ENCODE measurements around the gene FAM72D.
A peak's percentile ranks its signal among the peaks of the same experiment; 100 is the strongest.
"Not testable (repeated sequence)": the region's sequence is repeated elsewhere in the genome, so short reads cannot be mapped to it uniquely, and the experiment has no call there.

The FAM72D gene

DNA sequence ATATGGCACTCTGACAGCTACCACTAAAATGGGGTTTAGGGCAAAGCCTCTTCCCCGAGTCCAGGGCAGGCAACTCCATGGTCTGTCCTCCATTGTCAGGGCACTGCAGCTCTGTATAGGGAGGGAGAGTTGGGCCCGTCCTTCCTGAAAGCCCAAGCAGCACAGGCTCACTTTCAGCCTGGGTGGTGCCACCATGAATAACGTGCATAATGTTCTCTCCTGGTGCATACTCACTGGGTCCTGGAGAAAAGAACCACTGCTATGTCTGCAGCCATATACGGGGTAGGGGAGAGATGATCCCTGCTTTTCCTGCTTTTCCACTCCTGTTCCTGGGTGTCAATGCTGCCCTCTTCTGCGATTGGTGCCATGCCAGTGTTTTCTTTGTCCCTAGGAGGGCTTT lies 60.1 kb downstream of the FAM72D start:
- DNase-seq: peak; percentile 29

DNA sequence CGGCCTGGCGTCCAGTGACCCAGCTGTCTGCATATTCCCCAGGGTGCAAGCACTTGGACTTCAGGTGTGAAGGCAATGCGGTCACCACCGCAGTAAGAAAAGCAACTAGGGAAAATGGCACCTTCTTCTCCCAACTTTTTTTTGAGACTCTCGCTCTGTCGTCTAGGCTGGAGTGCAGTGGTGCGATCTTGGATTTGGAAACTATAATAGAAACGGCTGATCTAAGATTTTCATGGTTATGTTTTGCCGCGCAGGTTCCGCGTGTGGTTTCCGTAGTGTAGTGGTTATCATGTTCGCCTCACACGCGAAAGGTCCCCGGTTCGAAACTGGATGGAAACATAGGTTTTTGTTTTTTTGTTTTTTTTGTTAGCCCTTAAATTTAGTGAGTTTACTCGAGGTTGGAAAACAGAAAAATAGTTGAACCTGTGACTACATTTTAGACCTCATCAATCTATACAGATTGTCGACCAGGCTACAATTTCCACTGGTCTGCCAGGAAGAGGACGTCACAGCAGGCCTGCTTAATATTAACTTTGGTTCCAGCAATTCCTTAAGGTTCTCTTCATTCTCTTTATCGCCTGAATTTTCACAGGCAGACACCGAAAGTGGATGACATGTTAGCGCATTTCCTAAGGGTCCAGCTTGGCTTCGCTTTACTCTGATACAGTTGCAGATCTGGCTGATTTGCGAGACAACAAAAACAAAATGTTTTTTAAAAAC lies 61.3 kb downstream of the FAM72D start:
- peak; percentile 92 for DNase-seq

DNA sequence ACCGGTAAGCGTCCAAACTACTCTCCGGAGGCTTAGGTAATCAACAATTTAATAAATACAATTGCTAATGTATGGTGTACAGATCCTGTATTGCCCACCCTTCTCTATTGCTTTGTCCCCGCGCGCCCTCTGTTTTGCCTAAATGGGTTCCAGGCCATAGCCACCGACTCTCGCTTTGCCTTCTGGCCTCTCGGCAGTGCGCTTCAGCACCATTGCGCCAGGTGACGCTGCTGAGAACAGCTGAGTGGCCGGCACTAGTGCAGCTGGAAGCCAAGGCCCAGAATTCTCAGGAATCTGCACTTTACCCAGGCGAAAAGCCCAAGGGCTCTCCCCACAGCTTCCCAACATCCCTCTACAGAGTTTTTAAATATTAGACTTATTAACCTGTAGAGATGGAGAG lies 61.9 kb downstream of the FAM72D start:
- not testable (repeated sequence) for DNase-seq

DNA sequence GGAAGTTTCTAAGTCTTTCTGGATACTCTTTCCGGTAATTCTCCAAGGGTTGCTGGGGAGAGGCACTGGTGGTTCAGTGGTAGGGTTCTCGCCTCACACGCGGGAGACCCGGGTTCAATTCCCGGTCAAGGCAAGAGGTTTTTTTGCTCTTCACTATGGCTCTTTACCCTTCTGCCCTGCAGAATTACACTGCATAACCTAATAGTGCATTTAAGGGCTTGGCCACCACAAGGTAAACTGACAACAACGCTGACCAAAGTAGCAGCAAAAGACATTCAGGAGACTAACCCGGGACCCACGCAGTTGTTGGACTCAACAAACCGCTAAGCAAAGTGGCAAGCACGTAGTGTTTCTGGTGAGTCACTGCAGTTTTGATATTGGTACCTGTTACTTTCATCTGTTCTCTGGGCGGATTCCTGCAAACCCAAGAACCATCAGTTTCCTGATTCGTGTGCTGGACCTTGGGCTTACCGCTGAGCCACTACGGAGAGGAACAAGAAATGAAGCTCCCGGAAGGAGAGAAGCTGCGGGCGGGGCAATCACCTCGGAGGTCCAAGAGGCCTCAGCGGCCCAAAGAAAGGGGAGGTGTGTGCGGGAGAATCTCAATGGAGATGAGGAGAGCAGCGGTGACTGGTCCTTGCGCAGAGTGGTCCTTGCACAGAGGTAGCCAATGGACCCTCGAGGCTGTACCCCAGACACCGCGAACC lies 65.4 kb downstream of the FAM72D start:
- DNase-seq: not testable (repeated sequence)
